ENCODE measurements around the gene CDH13.

Gene CDH13

GRCh38 chr16:83689385-83689831, 1062.6 kb downstream of the CDH13 start:
- Histone ChIP-seq H3K4me1 (ENCODE audit: control insufficient read depth in 5 of 5, insufficient read depth in 5 of 5, low read length in 5 of 5) (peaks cover 0 to 3% (median 0%) of the 10 kb centered on the region in 5 donors), H3K27me3 (ENCODE audit: control insufficient read depth in 5 of 5, insufficient read depth in 4 of 5, low read length in 5 of 5) (peaks cover 0 to 2% (median 0%) of the 10 kb centered on the region in 5 donors), H3K36me3 (ENCODE audit: control insufficient read depth in 5 of 5, insufficient read depth in 5 of 5, low read length in 5 of 5) (no peaks in the 10 kb centered on the region), H3K27ac (ENCODE audit: low read depth, low read length) (no peak overlapping the region), H3K9ac (ENCODE audit: low read length in 5 of 5) (no peak overlapping the region), H3K9me3 (ENCODE audit: control insufficient read depth in 5 of 5, low read length in 5 of 5) (peaks cover 0 to 3% (median 0%) of the 10 kb centered on the region in 5 donors), H3K4me3 (ENCODE audit: low read depth in 1 of 5, low read length in 5 of 5) (no peak overlapping the region)

- Histone ChIP-seq H3K4me3 (ENCODE audit: low read depth in 1 of 5, low read length in 5 of 5) (no peak overlapping the region), H3K9me3 (ENCODE audit: control insufficient read depth in 5 of 5, low read length in 5 of 5) (no peaks in the 10 kb centered on the region), H3K4me1 (ENCODE audit: control insufficient read depth in 5 of 5, insufficient read depth in 5 of 5, low read length in 5 of 5) (peaks cover 0 to 3% (median 0%) of the 10 kb centered on the region in 5 donors)
Observed at GRCh38 chr16:83692224-83692623, 1065.5 kb downstream of the CDH13 start.

GRCh38 chr16:83698964-83699363, 1072.2 kb downstream of the CDH13 start:
- H3K27me3 ChIP-seq (ENCODE audit: control insufficient read depth in 5 of 5, insufficient read depth in 4 of 5, low read length in 5 of 5), result peaks cover 0 to 2% (median 0%) of the 10 kb centered on the region in 5 donors
- no peak overlapping the region for H3K9ac ChIP-seq (ENCODE audit: low read length in 5 of 5)
- no peak overlapping the region for H3K27ac ChIP-seq (ENCODE audit: low read depth, low read length)
- no peaks in the 10 kb centered on the region for H3K4me1 ChIP-seq (ENCODE audit: control insufficient read depth in 5 of 5, insufficient read depth in 5 of 5, low read length in 5 of 5)
- no peaks in the 10 kb centered on the region for H3K9me3 ChIP-seq (ENCODE audit: control insufficient read depth in 5 of 5, low read length in 5 of 5)
- no peak overlapping the region for H3K4me3 ChIP-seq (ENCODE audit: low read depth in 1 of 5, low read length in 5 of 5)
- H3K36me3 ChIP-seq (ENCODE audit: control insufficient read depth in 5 of 5, insufficient read depth in 5 of 5, low read length in 5 of 5), result peaks cover 0 to 3% (median 0%) of the 10 kb centered on the region in 5 donors

More at GRCh38 chr16:83692224-83692623, 1065.5 kb downstream of the CDH13 start:
- Histone ChIP-seq H3K36me3 (ENCODE audit: control insufficient read depth in 5 of 5, insufficient read depth in 5 of 5, low read length in 5 of 5) (no peaks in the 10 kb centered on the region), H3K27me3 (ENCODE audit: control insufficient read depth in 5 of 5, insufficient read depth in 4 of 5, low read length in 5 of 5) (peaks cover 0 to 2% (median 0%) of the 10 kb centered on the region in 5 donors), H3K9ac (ENCODE audit: low read length in 5 of 5) (no peak overlapping the region), H3K27ac (ENCODE audit: low read depth, low read length) (no peak overlapping the region)

GRCh38 chr16:83699817-83700216, 1073.0 kb downstream of the CDH13 start:
- Histone ChIP-seq H3K27me3 (ENCODE audit: control insufficient read depth in 5 of 5, insufficient read depth in 4 of 5, low read length in 5 of 5) (no peaks in the 10 kb centered on the region), H3K4me3 (ENCODE audit: low read depth in 1 of 5, low read length in 5 of 5) (no peak overlapping the region), H3K9me3 (ENCODE audit: control insufficient read depth in 5 of 5, low read length in 5 of 5) (no peaks in the 10 kb centered on the region), H3K4me1 (ENCODE audit: control insufficient read depth in 5 of 5, insufficient read depth in 5 of 5, low read length in 5 of 5) (no peaks in the 10 kb centered on the region), H3K36me3 (ENCODE audit: control insufficient read depth in 5 of 5, insufficient read depth in 5 of 5, low read length in 5 of 5) (peaks cover 0 to 3% (median 0%) of the 10 kb centered on the region in 5 donors), H3K27ac (ENCODE audit: low read depth, low read length) (no peak overlapping the region), H3K9ac (ENCODE audit: low read length in 5 of 5) (no peak overlapping the region)

- H3K9me3 ChIP-seq (ENCODE audit: control insufficient read depth in 5 of 5, low read length in 5 of 5), result peaks cover 0 to 2% (median 0%) of the 10 kb centered on the region in 5 donors
- H3K27ac ChIP-seq (ENCODE audit: low read depth, low read length), result no peak overlapping the region
- no peaks in the 10 kb centered on the region for H3K4me1 ChIP-seq (ENCODE audit: control insufficient read depth in 5 of 5, insufficient read depth in 5 of 5, low read length in 5 of 5)
- no peaks in the 10 kb centered on the region for H3K27me3 ChIP-seq (ENCODE audit: control insufficient read depth in 5 of 5, insufficient read depth in 4 of 5, low read length in 5 of 5)
- no peak overlapping the region for H3K4me3 ChIP-seq (ENCODE audit: low read depth in 1 of 5, low read length in 5 of 5)
- H3K9ac ChIP-seq (ENCODE audit: low read length in 5 of 5), result no peak overlapping the region
- H3K36me3 ChIP-seq (ENCODE audit: control insufficient read depth in 5 of 5, insufficient read depth in 5 of 5, low read length in 5 of 5), result peaks cover 0 to 3% (median 0%) of the 10 kb centered on the region in 5 donors
Observed at GRCh38 chr16:83700918-83701317, 1074.1 kb downstream of the CDH13 start.

- H3K36me3 ChIP-seq (ENCODE audit: control insufficient read depth in 5 of 5, insufficient read depth in 5 of 5, low read length in 5 of 5), result peaks cover 0 to 3% (median 0%) of the 10 kb centered on the region in 5 donors
- H3K27ac ChIP-seq (ENCODE audit: low read depth, low read length), result no peak overlapping the region
- peaks cover 0 to 3% (median 0%) of the 10 kb centered on the region in 5 donors for H3K9me3 ChIP-seq (ENCODE audit: control insufficient read depth in 5 of 5, low read length in 5 of 5)
- H3K27me3 ChIP-seq (ENCODE audit: control insufficient read depth in 5 of 5, insufficient read depth in 4 of 5, low read length in 5 of 5), result no peaks in the 10 kb centered on the region
- H3K4me1 ChIP-seq (ENCODE audit: control insufficient read depth in 5 of 5, insufficient read depth in 5 of 5, low read length in 5 of 5), result no peaks in the 10 kb centered on the region
- H3K9ac ChIP-seq (ENCODE audit: low read length in 5 of 5), result no peak overlapping the region
- no peak overlapping the region for H3K4me3 ChIP-seq (ENCODE audit: low read depth in 1 of 5, low read length in 5 of 5)
Observed at GRCh38 chr16:83701494-83701893, 1074.7 kb downstream of the CDH13 start.

- Histone ChIP-seq H3K27me3 (ENCODE audit: control insufficient read depth in 5 of 5, insufficient read depth in 4 of 5, low read length in 5 of 5) (no peaks in the 10 kb centered on the region), H3K36me3 (ENCODE audit: control insufficient read depth in 5 of 5, insufficient read depth in 5 of 5, low read length in 5 of 5) (no peaks in the 10 kb centered on the region), H3K9me3 (ENCODE audit: control insufficient read depth in 5 of 5, low read length in 5 of 5) (peaks cover 0 to 3% (median 0%) of the 10 kb centered on the region in 5 donors), H3K4me3 (ENCODE audit: low read depth in 1 of 5, low read length in 5 of 5) (no peak overlapping the region), H3K9ac (ENCODE audit: low read length in 5 of 5) (no peak overlapping the region), H3K27ac (ENCODE audit: low read depth, low read length) (no peak overlapping the region), H3K4me1 (ENCODE audit: control insufficient read depth in 5 of 5, insufficient read depth in 5 of 5, low read length in 5 of 5) (no peaks in the 10 kb centered on the region)
Observed at GRCh38 chr16:83704656-83705055, 1077.9 kb downstream of the CDH13 start.

GRCh38 chr16:83705856-83706255, 1079.1 kb downstream of the CDH13 start:
- Histone ChIP-seq H3K4me3 (ENCODE audit: low read depth in 1 of 5, low read length in 5 of 5) (no peak overlapping the region), H3K27me3 (ENCODE audit: control insufficient read depth in 5 of 5, insufficient read depth in 4 of 5, low read length in 5 of 5) (no peaks in the 10 kb centered on the region), H3K27ac (ENCODE audit: low read depth, low read length) (no peak overlapping the region), H3K9ac (ENCODE audit: low read length in 5 of 5) (no peak overlapping the region), H3K36me3 (ENCODE audit: control insufficient read depth in 5 of 5, insufficient read depth in 5 of 5, low read length in 5 of 5) (no peaks in the 10 kb centered on the region), H3K4me1 (ENCODE audit: control insufficient read depth in 5 of 5, insufficient read depth in 5 of 5, low read length in 5 of 5) (no peaks in the 10 kb centered on the region), H3K9me3 (ENCODE audit: control insufficient read depth in 5 of 5, low read length in 5 of 5) (peaks cover 0 to 3% (median 0%) of the 10 kb centered on the region in 5 donors)

GRCh38 chr16:83706394-83706793, 1079.6 kb downstream of the CDH13 start:
- H3K4me1 ChIP-seq (ENCODE audit: control insufficient read depth in 5 of 5, insufficient read depth in 5 of 5, low read length in 5 of 5), result no peaks in the 10 kb centered on the region
- no peak overlapping the region for H3K9ac ChIP-seq (ENCODE audit: low read length in 5 of 5)
- H3K9me3 ChIP-seq (ENCODE audit: control insufficient read depth in 5 of 5, low read length in 5 of 5), result peaks cover 0 to 3% (median 0%) of the 10 kb centered on the region in 5 donors
- H3K4me3 ChIP-seq (ENCODE audit: low read depth in 1 of 5, low read length in 5 of 5), result no peak overlapping the region
- no peaks in the 10 kb centered on the region for H3K36me3 ChIP-seq (ENCODE audit: control insufficient read depth in 5 of 5, insufficient read depth in 5 of 5, low read length in 5 of 5)
- no peaks in the 10 kb centered on the region for H3K27me3 ChIP-seq (ENCODE audit: control insufficient read depth in 5 of 5, insufficient read depth in 4 of 5, low read length in 5 of 5)
- no peak overlapping the region for H3K27ac ChIP-seq (ENCODE audit: low read depth, low read length)

GRCh38 chr16:83711069-83711468, 1084.3 kb downstream of the CDH13 start:
- Histone ChIP-seq H3K9ac (ENCODE audit: low read length in 5 of 5) (no peak overlapping the region), H3K36me3 (ENCODE audit: control insufficient read depth in 5 of 5, insufficient read depth in 5 of 5, low read length in 5 of 5) (no peaks in the 10 kb centered on the region), H3K4me3 (ENCODE audit: low read depth in 1 of 5, low read length in 5 of 5) (no peak overlapping the region), H3K9me3 (ENCODE audit: control insufficient read depth in 5 of 5, low read length in 5 of 5) (no peaks in the 10 kb centered on the region), H3K4me1 (ENCODE audit: control insufficient read depth in 5 of 5, insufficient read depth in 5 of 5, low read length in 5 of 5) (peaks cover 0 to 10% (median 0%) of the 10 kb centered on the region in 5 donors), H3K27me3 (ENCODE audit: control insufficient read depth in 5 of 5, insufficient read depth in 4 of 5, low read length in 5 of 5) (no peaks in the 10 kb centered on the region), H3K27ac (ENCODE audit: low read depth, low read length) (no peak overlapping the region)
